Stimulated activated CD8-positive, alpha-beta memory T cell treated with anti-CD3 and anti-CD28 coated beads, Interleukin-15, amount 100 ng/mL, for 4 hours (primary cell): ENCODE data around the gene UBE2I.
A peak's percentile ranks its signal among the peaks of the same experiment; 100 is the strongest.

ENCODE experiments used
- DNase-seq, 2 donors: peaks; one replicate each; pipeline ENCODE4 v3.0.0-alpha.2; 2020; ENCODE audit warnings: low read depth in 2 of 2

Gene UBE2I

DNA sequence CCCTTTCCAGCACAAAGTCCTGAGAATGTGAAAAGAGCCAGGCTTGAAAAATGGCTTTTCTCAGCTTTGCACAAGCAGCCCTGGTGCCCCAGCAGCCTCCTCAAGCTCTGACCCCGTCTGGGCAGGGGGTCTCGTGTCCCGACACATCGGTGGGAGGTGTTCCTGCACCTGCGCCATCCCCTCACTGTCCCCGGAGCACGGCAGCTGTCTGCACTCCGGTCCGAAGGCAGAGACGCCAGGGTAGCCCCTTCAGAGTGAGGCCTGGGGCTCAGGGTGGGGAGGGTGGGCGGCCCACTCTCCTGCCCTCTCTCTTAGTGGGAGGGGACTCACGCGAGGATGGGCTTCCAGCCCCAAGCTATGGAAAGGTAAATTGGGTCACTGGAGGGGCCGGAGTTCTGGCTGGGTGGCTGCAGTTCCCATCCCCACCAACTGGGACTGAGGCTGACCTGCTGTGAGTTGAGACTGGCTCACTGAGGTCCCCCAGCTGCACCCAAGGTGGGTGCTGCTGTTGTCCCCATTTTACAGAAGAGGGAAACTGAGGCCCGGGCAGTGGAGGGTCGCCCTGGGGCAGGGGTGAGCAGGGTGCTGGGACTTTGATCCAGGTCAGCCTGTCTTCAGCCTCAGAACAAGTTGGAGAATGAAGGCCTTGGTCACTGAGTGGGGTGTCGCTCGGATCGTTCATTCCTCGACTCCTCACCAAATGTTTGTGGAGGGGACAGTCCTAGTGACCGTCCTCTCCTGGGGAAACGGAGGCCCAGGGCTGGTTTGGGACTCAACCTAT, 21.7 kb downstream of the UBE2I start:
- DNase-seq: no peak

- peak in 1 of 2 donors; percentile 18 for DNase-seq
Observed at GRCh38 chr16:1331712-1332617, 22.5 kb downstream of the UBE2I start.

DNA sequence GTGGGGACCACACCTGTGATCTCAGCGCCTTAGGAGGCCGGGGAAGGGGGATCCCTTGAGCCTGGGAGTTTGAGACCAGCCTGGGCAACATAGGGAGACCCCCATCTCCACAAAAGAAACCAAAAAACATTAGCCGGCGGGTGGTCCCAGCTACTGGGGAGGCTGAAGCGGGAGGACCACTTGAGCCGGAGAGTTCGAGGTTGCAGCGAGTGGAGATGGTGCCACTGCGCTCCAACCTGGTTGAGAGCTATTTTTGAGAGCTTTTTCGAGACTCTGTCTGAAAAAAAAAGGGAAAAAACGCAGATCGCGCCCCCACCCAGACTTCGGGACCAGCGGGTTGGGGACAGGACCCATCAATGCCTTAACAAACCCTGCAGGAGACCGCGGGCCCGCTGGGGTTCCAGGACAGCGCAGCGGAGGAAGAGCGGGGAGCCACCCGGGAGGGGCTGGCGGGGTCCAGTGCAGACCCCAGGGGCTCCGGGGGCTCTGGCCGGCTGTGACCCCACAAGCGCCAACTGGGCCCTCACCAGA, 23.2 kb downstream of the UBE2I start:
- DNase-seq: no peak

- peak in 1 of 2 donors; percentile 14 for DNase-seq
Observed at GRCh38 chr16:1333149-1333812, 23.8 kb downstream of the UBE2I start, which contains the start of gene BAIAP3. Gene BAIAP3 (plus strand): TSS chr16:1333645. CDS start chr16:1338550, 4,905 bp downstream.

DNA sequence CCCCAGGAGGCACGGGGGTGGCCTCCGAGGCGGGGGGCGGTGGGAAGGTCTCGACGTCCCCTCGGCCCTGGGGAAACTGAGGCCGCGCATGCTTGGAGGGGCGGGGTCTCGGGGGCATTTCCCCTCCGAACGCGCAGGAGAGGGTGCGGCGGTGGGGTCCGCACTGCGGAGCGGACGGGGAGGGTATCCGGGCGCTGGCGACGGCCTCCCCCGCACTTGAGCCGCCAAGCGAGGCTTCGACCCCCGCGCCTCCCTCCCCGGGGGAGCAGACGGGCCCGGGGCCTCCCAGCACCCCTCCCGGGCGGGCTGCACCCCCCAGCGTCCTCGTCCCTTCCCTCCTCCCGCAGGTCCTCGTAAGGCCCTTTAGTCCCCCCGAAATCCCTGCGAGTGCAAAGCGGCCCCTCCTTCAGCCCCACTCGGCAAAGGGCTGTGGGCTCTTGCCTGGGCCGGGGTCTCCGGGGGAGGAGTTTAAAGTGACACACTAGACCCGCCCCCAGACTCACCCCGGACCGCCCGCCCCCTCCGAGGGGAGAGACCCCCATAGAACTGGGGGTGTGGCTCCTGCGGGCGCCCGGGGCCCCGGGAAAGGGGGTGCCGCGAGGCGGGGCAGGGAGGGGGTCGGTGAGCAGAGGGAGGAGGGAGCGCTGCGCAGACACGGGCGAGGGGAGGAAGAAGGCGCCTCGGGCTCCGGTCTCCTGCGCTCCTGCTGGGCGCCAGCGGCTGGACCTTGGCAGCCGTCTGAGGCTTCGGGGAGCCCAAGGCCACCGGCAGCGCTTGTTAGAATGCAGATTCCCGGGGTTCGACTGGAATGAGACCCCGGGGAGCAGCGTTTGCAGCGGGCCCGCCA, 24.6 kb downstream of the UBE2I start:
- no peak for DNase-seq

DNA sequence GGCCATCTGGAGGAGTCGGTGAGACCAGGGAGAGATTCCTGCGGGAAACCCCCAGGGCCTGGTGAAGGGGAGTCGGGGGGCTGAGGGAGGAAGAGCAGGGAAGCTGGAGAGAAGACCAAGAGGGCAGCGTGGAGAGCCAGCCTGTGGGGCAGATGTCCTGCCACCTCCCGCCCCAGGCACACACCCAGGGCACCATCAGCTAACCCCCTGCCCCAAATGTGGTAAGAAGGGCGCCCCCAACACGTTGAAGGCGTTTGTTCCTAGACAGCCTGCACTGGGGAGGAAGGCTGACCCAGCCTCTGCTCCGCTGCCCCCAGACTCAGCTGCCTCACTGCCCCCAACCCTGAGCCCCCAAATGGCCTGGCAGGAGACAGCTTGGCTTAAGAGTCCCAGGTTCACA, 25.3 kb downstream of the UBE2I start:
- DNase-seq: no peak

GRCh38 chr16:1335211-1335971, 26.0 kb downstream of the UBE2I start:
- DNase-seq: no peak

DNA sequence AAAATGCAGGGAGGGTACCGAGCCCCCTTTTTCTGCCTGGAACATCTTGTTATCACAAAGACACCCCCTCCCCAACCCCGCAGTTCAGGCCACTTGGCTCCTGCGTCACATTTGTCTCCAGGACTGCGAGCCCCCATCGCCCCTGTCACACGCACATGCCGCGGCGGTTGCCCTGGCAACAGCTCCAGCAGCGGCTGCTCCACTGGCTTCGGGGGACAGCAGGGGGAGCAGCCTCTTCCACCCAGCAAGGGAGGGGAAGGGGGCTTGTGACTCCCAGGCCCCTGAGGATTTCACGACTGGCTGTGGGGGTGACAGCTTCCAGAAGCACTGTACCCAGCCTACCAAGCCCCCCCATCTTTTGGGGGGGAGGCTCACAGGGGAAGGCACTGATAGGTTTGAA, 26.6 kb downstream of the UBE2I start:
- no peak for DNase-seq

DNA sequence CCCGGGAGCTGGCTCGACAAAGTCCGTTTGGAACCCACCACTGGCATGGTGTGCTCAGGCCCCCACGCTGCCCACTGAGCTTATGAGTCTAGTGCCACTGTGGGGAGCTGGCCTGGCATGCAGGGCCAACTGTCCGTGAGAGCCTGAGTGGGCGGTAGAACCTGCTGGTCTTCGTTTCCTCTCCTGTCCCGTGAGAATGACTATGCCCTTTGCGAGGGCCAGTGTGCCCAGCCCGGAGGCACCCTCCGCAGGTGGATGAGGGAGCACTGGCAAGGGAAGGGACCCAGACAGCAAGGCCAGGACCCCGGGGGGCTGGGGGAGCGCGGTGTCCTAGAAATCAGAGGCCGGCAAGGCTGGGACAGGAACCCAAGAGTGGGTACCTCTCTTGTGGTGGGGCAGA, 27.2 kb downstream of the UBE2I start:
- DNase-seq: no peak

DNA sequence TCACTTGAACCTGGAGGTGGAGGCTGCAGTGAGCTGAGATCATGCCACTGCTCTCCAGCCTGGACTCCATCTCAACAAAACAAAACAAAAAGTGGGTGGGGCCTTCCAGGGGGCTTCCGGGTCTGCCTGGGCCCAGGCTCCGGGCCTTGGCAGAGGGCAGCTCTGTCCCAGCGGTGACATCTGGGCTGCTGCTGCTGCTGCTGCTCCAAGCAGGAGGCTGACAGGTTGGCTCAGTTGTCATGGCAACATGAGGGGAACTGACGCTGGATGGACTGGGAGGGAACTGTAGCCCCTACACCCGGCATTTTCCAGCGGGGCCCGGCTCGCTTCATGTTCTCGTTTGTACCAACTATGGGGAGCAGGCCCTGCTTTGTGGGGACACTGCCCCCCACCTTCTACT, 28.1 kb downstream of the UBE2I start:
- DNase-seq: no peak

- DNase-seq: no peak
Observed at GRCh38 chr16:1338119-1338730, 28.8 kb downstream of the UBE2I start.

GRCh38 chr16:1338855-1339675, 29.6 kb downstream of the UBE2I start:
- no peak for DNase-seq

GRCh38 chr16:1340730-1341494, 31.5 kb downstream of the UBE2I start:
- no peak for DNase-seq

DNA sequence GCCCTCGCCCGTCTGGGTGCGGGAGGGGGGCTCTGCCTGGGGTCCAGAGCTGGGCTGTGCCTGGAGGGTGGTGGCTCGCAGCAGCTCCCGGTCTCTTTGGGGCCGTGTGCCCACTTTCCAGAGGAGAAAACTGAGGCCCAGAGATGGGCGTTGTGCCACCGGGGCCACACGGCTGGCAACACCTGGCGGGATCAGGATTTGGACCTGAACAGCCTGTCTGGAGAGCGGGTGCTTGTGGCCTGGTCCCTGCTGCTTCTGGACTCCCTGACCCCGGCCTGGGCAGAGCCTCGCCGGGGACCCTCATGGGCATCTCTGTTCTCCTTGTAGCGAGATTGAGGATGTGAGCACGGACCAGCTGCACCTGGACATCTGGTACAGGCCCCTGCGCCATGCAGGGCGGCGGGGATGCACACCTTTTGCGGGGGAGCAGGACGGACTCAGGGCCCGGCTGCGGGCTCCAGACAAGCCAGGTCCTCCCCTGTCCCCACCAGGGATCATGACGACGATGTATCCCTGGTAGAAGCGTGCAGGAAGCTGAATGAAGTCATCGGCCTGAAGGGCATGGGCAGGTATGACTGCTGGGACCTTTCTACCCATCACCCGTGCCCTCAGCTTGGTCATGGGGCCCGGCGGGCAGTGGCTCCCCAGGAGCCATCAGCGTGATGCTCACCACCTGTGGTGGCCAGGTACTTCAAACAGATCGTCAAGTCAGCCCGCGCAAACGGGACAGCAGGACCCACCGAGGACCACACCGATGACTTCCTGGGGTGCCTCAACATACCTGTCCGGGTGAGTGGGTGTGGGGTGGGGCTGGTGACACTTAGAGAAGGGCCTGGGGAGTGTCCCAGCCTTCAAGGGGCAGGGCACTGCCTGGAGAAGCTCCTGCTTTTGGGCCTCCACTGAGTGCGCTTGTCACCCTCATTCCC, 32.3 kb downstream of the UBE2I start:
- no peak for DNase-seq

DNA sequence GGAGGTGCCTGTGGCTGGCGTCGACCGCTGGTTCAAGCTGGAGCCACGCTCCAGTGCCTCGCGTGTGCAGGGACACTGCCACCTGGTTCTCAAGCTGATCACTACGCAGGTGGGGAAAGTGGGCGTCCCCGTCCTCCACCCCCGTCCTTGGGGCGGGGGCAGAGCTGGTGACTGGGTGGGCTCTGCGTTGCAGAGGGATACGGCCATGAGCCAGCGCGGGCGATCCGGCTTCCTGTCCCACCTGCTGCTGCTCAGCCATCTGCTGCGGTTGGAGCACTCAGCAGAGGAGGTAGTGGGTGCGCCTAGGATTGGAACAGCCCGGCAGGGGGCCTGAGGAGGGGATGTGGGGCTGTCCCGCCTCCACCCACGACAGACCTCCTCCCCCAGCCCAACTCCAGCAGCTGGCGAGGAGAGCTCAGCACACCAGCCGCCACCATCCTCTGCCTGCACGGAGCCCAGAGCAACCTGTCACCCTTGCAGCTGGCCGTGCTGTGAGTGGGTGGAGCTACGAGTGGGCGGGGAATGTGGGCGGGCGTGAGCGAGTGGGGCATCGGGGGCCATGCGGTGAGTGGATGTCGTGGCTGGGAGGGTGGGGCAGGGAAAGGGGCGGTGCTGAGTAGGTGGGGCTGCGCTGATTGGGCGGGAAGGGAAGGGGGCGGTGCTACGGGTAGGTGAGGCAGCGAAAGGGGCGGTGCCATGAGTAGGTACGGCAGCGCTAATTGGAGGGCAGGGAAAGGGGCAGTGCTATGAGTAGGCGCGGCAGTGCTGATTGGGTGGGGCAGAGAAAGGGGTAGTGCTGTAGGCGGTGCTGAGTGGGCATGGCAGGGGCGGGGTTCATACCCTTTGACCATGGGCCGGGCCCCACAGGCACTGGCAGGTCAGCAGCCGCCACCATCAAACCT, 33.3 kb downstream of the UBE2I start:
- DNase-seq: peak; percentile 82 to 91
